GM10248 (cell line): Measurements from ENCODE around the gene EMP3.

Source experiments
- CTCF ChIA-PET: fragments of 300-600 bp; sonication (Branson Sonifier 250); formaldehyde crosslinking; extraction: SDS; loops from one replicate; lab custom pipeline; 2021; ENCODE audit warnings: antibody characterized with exemption; lab: Yijun Ruan, JAX
- POLR2A ChIA-PET: fragments of 350-650 bp; sonication (Branson Sonifier 250); formaldehyde crosslinking; extraction: SDS; loops from one replicate; lab custom pipeline; 2020; ENCODE audit warnings: antibody characterized with exemption; lab: Yijun Ruan, JAX
- DNase-seq: peaks from one replicate; pipeline ENCODE4 v3.0.0; 2012; ENCODE audit errors: extremely low spot score
- CTCF ChIP-seq: IDR thresholded peaks from 2 replicates; pipeline ENCODE4 v1.5.1; 2012; ENCODE audit warnings: mild to moderate bottlenecking, low read depth; ENCODE audit errors: extremely low read depth, missing control alignments, control extremely low read depth

Gene EMP3

GRCh38 chr19:48321622-48322591 lies 3.4 kb upstream of the EMP3 start:
- CTCF ChIA-PET = interaction anchor here (0.6 to 14.9 kb wide), 13 partner anchors 11 to 262 kb away, joined by 3 to 248 read pairs (median 4); partner anchors contain the start of genes KDELR1, PLA2G4C, SYNGR4 and TMEM143
- peak; percentile 95 for DNase-seq
- no peak for TF ChIP-seq CTCF
- POLR2A ChIA-PET = interaction anchor here (0.7 to 2.2 kb wide), 5 partner anchors 11 to 135 kb away, joined by 3 to 9 read pairs (median 4); partner anchors contain the start of genes SYNGR4 and TMEM143

DNA sequence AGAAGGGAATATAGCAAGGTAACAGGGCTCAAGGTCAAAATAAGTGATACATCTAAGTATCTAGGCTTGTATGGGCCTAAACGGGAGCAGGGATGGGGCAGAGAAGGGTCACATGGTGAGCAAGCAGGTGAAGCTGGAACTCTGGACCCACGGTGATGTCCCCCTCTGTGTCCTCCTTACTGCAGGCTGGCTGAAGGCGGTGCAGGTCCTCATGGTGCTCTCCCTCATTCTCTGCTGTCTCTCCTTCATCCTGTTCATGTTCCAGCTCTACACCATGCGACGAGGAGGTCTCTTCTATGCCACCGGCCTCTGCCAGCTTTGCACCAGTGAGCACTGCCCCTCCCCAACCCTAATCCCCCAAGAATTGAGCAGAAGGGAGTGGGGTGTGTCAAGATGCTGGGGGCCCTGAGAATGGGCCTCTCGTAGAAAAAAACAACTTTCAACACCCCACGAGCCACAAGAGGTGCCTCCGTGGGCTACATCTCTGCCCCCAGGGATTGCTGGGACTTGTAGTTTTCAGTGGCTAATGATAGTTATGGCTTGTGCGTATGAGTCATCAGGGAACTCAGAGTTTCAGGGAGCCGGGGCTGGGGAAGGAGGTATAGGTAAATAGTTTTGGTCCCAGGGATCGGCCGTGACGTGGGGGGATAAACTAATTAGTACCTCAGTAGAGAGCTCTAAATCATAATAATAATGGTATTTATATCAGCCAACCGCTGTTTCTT lies 4.0 kb downstream of the EMP3 start:
- CTCF ChIA-PET = interaction anchor here (0.8 to 10.7 kb wide), 5 partner anchors 11 to 255 kb away, joined by 3 to 248 read pairs (median 4); partner anchors contain the start of genes EMP3, KDELR1, SYNGR4 and TMEM143
- TF ChIP-seq CTCF = no peak
- POLR2A ChIA-PET = interaction anchor here (0.5 to 0.8 kb wide), 2 partner anchors 35 to 160 kb away, joined by 3 to 6 read pairs; partner anchors contain the start of genes SYNGR4 and TMEM143
- no peak for DNase-seq

- ChIA-PET POLR2A (interaction anchor here (0.5 to 0.8 kb wide), 2 partner anchors 34 to 160 kb away, joined by 3 to 6 read pairs; partner anchors contain the start of genes SYNGR4 and TMEM143), CTCF (interaction anchor here (0.8 to 10.7 kb wide), 6 partner anchors 10 to 255 kb away, joined by 3 to 248 read pairs (median 4); partner anchors contain the start of genes EMP3, KDELR1, SYNGR4 and TMEM143)
- peak; percentile 33 for TF ChIP-seq CTCF
- DNase-seq = peak; percentile 79
These were observed 4.8 kb downstream of the EMP3 start for GRCh38 chr19:48330012-48330681.

DNA sequence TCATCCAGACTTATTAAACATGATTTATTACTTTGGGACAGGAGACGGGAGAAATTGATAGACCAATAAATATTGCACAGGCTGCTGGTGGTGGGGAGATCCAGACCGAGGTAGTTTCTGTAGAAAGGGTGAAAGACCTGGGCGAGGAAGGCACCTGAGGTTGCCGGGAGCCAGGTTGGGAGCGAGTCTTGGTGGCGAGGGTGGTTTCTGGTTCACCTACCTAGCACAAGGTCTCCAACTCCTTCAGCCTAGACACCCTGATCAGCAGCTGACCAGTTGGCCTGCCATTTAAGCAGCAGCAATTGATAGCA lies 7.0 kb downstream of the EMP3 start:
- no peak for DNase-seq
- ChIA-PET CTCF (interaction anchor here (1.0 to 10.7 kb wide), 7 partner anchors 9 to 252 kb away, joined by 3 to 248 read pairs (median 13); partner anchors contain the start of genes EMP3, SYNGR4, TMEM143 and ZNF114), POLR2A (interaction anchor here (1.2 kb wide), 1 partner anchor 11 kb away, joined by 9 read pairs; a partner anchor contains a TSS)
- no peak for TF ChIP-seq CTCF

DNA sequence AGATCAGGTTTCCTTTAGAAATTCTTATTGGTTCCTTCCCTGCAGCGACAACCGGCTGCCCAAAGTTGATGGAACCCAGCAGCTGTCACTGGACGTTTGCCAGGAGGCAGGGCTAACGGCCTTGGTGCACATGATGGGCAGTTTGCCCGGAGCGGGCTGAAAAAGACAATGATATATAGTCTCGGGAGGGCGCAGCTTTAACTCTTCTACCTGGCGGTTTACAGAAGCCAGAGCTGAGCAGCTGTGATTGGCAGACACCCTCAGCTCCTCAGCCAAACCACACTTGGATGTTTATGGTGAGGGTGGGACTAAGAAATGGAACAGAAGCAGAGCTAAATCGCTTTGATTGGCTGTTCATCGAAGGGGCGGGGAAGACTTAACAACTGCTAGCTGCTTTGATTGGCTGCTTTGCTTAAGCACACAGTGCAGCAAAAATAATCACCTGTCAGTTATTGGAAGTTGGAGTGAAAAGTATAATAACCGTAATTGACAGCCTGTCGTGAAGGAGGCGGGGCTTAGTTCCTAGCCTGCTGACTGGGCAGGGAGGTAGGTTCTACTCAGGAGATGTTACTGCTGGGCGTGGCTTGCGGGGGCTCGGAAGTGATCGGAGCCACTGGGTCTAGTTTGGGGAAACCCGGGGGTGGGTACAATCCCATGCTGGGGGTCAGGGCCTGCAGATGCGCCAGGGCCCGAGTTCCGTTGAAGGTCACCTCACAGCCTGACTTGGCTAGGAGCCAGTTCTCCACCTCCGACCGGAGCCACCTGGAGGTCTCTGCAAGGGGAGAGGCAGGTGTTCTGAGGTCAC lies 7.5 kb downstream of the EMP3 start:
- TF ChIP-seq CTCF = no peak
- ChIA-PET CTCF (interaction anchor here (0.8 to 10.7 kb wide), 13 partner anchors 8 to 274 kb away, joined by 3 to 248 read pairs (median 7); partner anchors contain the start of genes CARD8, EMP3, SPACA4 and SYNGR4), POLR2A (interaction anchor here (1.2 kb wide), 1 partner anchor 11 kb away, joined by 9 read pairs; a partner anchor contains a TSS)
- DNase-seq = peak; percentile 95
